GM19351 (cell line): ENCODE data around the gene DSCAM.
"Not testable (repeated sequence)": the region's sequence is repeated elsewhere in the genome, so short reads cannot be mapped to it uniquely, and the experiment has no call there.

Source experiments
- ATAC-seq: cut with Tn5 transposase; IDR thresholded peaks from one replicate; pipeline ENCODE4 v1.9.1; 2021; ENCODE audit warnings: mild to moderate bottlenecking, moderate library complexity; ENCODE audit not compliant: unreplicated experiment

Gene DSCAM

DNA sequence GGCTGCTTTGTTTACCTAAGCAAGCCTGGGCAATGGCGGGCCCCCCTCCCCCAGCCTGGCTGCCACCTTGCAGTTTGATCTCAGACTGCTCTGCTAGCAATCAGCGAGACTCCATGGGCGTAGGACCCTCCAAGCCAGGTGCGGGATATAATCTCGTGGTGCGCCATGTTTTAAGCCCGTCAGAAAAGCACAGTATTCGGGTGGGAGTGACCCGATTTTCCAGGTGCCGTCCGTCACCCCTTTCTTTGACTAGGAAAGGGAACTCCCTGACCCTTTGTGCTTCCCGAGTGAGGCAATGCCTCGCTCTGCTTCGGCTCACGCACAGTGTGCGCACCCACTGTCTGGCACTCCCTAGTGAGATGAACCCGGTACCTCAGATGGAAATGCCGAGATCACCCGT lies 818.6 kb downstream of the DSCAM start:
- not testable (repeated sequence) for ATAC-seq

- no peak for ATAC-seq
Measured at GRCh38 chr21:40021558-40022351, 825.2 kb downstream of the DSCAM start.

- no peak for ATAC-seq
Measured at GRCh38 chr21:40020651-40021050, 826.3 kb downstream of the DSCAM start.

DNA sequence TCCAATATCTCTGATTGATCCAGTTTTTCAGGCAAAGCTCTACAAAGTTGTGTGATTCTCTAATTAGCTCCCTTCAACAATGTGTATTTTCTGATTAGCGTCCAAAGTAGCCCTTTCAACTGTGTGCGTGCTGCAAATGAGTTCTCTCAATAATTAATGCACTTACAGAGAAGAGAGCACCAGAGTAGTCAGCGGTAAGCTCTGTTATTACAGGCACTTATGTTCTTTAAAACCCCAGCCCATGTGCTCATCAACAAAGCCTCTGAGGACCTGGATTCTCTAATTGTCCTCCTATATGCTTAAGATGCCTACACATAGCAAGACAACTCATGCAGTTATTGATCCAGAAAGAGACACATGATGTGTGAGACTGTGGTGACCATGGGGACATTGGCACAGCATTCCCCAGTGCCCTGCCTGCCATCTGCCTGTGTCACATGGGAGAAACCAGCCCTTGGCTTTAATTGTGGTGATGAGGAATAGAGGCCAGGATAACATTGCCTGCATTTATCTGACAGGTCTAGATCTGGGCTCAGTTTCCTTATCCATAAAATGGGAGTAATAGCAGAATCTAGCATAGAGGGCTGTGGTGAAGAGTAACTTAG lies 828.0 kb downstream of the DSCAM start:
- ATAC-seq = no peak

DNA sequence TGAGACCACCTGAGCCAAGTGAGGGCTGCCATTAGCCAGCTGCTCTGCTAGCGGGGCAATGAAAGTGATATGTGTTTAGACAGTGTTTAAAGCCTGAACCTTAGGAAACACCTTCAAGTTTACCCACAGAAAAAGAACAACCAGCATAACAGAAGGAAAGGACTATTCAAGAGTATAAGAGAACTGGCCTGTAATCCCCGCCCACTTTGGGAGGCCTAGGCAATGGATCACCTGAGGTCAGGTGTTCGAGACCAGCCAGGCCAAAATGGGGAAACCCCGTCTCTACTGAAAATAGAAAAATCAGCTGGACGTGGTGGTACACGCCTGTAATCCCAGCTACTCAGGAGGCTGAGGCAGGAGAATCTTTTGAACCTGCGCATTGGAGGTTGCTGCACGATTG lies 830.3 kb downstream of the DSCAM start:
- no peak for ATAC-seq

DNA sequence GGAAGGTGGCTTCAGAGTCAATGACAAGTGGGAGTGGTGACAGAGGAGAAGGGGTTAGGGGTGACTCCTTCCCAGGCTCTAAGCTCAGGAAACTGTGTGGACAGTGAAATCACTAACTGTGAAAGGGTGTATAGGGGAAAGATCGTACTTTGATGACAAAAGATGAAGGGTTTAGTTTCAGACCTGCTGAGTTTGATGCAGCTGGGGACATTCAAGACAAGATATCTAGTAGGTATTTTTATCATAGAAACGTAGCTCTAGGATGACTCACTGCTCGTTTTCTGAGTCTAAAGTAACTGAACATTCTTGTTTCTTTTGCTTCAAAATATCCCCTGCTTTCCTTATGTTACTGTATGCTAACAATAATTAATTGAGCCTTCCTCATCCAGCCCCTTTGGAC lies 830.7 kb downstream of the DSCAM start:
- no peak for ATAC-seq

DNA sequence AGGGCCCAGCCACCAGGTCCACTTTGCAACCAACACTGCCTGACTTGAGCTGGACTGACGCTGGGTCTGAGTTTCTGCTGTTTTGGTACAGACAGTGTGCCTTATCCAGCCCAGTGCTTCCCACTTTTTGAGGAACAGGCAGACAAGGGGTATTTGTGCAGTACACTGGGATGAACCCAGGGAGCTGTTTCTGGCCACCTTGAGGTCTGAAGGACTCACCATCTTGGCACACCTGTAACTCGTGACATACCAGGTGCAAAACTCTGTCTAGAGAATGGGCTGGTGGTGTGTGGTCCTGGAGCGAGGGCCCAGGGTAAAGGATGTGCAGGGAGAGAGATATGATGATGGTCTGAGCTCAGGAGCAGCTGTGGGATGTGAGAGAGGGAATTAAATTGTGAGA lies 831.1 kb downstream of the DSCAM start:
- ATAC-seq = no peak

DNA sequence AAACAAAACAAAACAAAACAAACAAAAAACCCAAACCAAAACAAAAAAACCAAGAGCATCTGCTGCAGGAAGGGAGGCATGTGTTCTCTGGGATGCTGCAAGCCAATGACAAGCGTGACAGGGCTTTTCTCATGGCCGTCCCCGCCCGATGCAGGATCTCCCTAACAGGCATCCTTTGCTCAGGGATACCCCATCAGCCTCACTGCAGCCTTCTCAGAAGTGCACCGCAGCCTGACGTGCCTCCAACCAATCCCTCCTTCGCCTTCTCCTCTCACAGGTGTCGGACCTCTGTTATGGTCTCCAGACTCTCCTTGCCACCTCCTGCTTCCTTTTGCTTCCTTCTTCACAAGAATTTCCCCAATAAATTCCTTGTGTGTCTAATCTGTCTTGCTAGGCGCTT lies 832.6 kb downstream of the DSCAM start:
- no peak for ATAC-seq

- ATAC-seq = no peak
Measured at GRCh38 chr21:40013001-40013735, 833.8 kb downstream of the DSCAM start.

GRCh38 chr21:40011371-40011770 lies 835.6 kb downstream of the DSCAM start:
- ATAC-seq = no peak

GRCh38 chr21:40002978-40003377 lies 844.0 kb downstream of the DSCAM start:
- no peak for ATAC-seq

DNA sequence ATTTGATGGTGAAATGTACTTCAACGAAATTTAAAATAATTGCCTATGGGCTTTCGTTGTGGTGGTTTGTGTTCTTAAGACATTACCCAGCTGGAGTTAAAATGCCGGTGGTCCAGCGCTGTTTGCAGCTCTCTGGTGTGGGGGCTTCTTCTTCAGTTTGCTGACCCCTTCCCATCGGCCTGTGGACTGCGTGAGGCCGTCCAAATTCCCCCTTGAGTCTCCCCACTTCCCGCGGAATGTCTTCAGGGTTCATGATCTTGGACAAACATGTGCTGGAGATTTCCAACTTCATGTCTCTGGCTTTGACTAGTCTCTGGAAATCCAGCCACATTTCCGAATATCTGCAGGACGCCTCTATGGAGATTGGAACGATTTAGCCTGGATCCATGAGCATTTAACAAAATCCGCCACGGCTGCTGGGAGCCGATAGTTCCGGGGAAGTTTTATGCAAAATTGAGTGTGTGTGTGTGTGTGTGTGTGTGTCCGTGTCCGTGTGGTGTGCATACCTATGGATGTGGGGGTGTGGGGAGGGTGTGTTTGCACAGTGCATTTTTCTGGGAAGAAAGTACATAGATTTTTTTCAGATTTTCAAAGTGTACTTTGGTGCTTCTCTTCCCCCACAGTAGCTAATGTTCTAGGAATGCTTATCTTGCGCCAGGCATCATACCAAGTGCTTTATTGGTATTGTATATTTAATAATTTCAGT lies 862.5 kb downstream of the DSCAM start:
- ATAC-seq = no peak

GRCh38 chr21:39980241-39980820 lies 866.6 kb downstream of the DSCAM start:
- no peak for ATAC-seq

GRCh38 chr21:39979321-39979720 lies 867.6 kb downstream of the DSCAM start:
- no peak for ATAC-seq

DNA sequence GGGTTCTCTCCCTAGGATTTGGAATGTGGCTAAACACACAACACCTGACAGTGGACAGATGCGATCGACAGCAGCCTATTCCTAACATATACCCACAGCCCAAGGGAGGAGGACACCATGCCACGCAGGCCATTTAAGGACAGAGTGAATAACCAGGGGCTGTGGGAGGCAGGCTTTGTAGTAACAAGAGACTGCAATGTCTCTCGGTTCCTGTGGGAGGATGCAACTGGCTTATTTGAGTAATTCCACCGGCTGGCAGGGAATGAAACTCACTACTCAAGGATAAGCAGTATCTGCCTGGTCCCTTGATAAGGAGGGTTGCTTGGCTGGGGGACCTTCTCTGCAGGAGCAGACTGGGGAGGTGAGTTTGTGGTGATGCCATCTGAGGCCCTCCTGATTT lies 870.2 kb downstream of the DSCAM start:
- ATAC-seq = no peak

DNA sequence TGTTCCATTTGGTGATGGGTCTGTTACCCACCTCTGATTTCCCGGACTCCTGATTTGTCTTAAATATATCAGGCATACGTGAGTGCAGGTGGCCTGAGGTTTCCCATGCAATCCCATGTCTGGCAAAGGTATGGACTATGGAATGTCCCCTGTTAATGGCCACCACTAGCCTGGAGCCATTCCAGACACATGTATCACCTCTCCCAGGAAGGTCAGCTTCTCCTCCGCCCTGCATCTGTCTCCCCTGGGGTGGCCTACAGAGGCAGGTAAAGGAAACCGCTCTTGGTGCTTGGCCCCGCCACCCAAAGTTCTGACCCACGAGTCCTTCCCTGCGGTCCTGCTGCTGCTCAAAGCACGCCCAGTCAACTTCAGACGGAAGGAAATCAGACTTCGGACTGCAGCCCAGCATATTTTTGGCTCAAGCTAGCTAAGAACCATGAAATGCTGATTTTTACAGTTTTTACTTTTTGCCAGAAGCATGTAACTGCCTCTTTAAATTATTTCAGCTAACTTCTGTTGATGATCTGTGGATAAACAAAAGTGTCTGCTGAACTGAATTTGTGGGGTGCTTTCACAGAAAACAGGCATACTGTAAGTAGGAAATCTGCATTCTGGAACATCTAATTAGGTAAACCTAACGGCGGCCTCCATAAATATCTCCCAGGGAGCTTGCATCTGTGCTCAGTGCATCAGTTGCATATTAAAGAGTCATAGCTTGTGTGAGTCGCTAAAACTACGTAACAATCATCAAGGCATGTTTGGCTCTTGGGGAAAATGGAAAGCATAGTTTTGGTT lies 873.8 kb downstream of the DSCAM start:
- no peak for ATAC-seq

DNA sequence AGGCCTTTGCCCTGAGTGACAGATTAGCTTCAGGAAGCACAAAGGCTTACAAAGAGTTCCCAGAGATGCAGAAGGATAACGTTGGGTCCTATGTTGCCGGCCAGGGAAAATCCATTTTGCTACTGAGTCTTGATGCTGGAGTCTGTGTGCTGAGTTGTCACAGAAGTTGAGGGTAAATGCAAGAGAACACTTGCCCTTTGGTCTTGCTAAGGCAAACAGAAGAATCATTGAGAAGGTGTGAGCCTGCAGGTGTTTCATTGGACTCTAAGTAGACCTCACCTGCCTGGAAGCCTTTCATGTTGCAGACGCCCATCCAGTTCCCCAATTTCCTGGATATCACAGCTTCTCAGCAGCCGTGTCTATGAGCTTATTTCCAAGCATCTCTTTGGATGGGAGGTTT lies 874.5 kb downstream of the DSCAM start:
- no peak for ATAC-seq

- no peak for ATAC-seq
Measured at GRCh38 chr21:39971956-39972355, 875.0 kb downstream of the DSCAM start.

- ATAC-seq = no peak
Measured at GRCh38 chr21:39969691-39970364, 877.1 kb downstream of the DSCAM start.

GRCh38 chr21:39968010-39968409 lies 878.9 kb downstream of the DSCAM start:
- ATAC-seq = no peak
